Measurements from ENCODE around the gene ADTRP. TPM values are rescaled to one million over a fixed set of nuclear protein-coding genes. Genes with fewer than 3 reads are reported as not detected.

Gene ADTRP
- total and polyA plus RNA-seq, 10 of the 15 experiments (the other 5 are each of a cell fraction or from before 2014, with no cell fraction given) = 0.10 to 2.6 (median 2.1) TPM

DNA sequence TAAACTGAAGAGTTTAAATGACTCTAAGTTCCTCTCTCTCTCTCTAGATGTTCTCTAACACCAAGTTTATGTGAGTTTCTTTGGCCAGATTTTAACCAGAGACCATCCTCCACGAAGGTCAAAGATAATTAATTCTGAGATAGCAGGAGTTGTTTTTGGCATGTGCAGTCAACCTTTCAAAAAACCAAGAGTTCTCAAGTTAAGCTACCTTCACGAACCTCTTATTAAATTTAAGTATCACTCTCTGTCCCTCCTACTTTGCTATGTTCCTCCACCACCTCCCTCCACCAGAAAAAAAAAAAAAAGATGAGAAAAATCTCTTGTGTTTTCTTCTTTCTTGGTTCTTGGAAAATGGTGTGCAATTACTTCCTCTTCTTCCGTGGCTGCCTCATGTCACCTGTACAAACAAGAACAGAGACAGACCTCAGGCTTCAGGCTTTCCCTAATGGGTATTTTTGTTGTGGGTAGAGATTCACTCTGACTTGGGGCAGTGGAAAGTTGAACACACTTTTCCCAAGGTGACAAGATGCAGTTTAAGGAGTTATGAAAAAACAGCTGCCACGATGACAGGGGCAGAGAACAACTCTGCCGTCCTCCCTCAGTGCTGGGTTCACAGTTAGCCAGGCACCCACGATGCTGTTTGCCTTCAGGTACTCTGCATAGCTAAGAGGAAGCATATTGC, 64.3 kb downstream of the ADTRP start:
- no peaks in the 10 kb centered on the region for H4K20me1 ChIP-seq (ENCODE audit: control insufficient read depth, insufficient read depth)
- SMC1A ChIA-PET (ENCODE audit: uncharacterized antibody, unreplicated experiment) = interaction anchor here (0.6 to 9.7 kb wide), 27 partner anchors 8 to 888 kb away, joined by 3 to 151 read pairs (median 3); partner anchors contain the start of gene EDN1
- no peaks in the 10 kb centered on the region; the same call in 1 of the 2 replicates for H3K79me2 ChIP-seq (ENCODE audit: control insufficient read depth, insufficient read depth, low read length)
- ATAC-seq (peak; percentile 55), DNase-seq (ENCODE audit: low read depth, low spot score) (peak; percentile 79), FAIRE-seq (no peak)
- no peaks in the 10 kb centered on the region for H3K36me3 ChIP-seq (ENCODE audit: control insufficient read depth in 2 of 2, insufficient read depth in 2 of 2, low read length in 1 of 2)
- RAD21 ChIA-PET (ENCODE audit: unreplicated experiment) = interaction anchor here (0.8 to 7.4 kb wide), 22 partner anchors 8 to 656 kb away, joined by 3 to 117 read pairs (median 4); partner anchors contain the start of genes EDN1 and HIVEP1
- in situ Hi-C loops (cut with MboI) = loop anchor here (5.0 to 25.0 kb wide), 2 partner anchors 118 to 298 kb away; partner anchors contain the start of gene HIVEP1
- WGBS (ENCODE audit: insufficient coverage, insufficient replicate concordance, low lambda C conversion rate, missing lambda C conversion rate) = under 1% methylated on average over 6 of the region's 6 CpGs
- peak overlapping the region; percentile 46 for H3K4me2 ChIP-seq (ENCODE audit: control insufficient read depth, insufficient read depth)
- POLR2A ChIA-PET = interaction anchor here (0.5 to 7.8 kb wide), 12 partner anchors 9 to 656 kb away, joined by 3 to 69 read pairs (median 6); partner anchors contain the start of gene HIVEP1
- CTCF ChIA-PET = interaction anchor here (0.5 to 6.3 kb wide), 12 partner anchors 8 to 576 kb away, joined by 3 to 56 read pairs (median 4); partner anchors contain the start of gene EDN1
- intact Hi-C loops (cut with micrococcal nuclease; ENCODE audit: unreplicated experiment) = loop anchor here (1.0 to 5.0 kb wide), 6 partner anchors 9 to 643 kb away; partner anchors contain the start of genes EDN1 and HIVEP1
- TSS peak; percentile 51 for BruUV-seq (replicated peaks)
- H3K4me1 ChIP-seq (ENCODE audit: control insufficient read depth, insufficient read depth, low read length) = peaks cover 45% of the 10 kb centered on the region
- H3K9ac ChIP-seq (ENCODE audit: control insufficient read depth, insufficient read depth, low read length) = peak overlapping the region; percentile 11; the same call in 1 of the 2 replicates
- H3K27ac ChIP-seq (ENCODE audit: control insufficient read depth, insufficient read depth) = peak overlapping the region; percentile 75
- H2AFZ ChIP-seq (ENCODE audit: control insufficient read depth, low read depth, low read length) = peak overlapping the region; percentile 49
- no peak overlapping the region; the same call in 1 of the 2 replicates for H3K4me3 ChIP-seq
- no peaks in the 10 kb centered on the region for H3K27me3 ChIP-seq (replicated peaks in 1 of 2; ENCODE audit: control insufficient read depth in 2 of 2, insufficient read depth in 2 of 2, low read length in 1 of 2)
- H3K9me3 ChIP-seq (replicated peaks; ENCODE audit: control insufficient read depth, insufficient read depth, low read length) = no peaks in the 10 kb centered on the region; the same call in 2 of the 3 replicates
- TF ChIP-seq E2F8 (IDR thresholded peaks at IDR 0.05; ENCODE audit: low read depth, partially characterized antibody) (no peak), SMARCA5 (IDR thresholded peaks at IDR 0.05) (peak; percentile 75), POLR2A (IDR thresholded peaks at IDR 0.05; ENCODE audit: low read depth, low read length) (peak; percentile 32; the same call in 1 of the 2 replicates), ZNF24 (IDR thresholded peaks at IDR 0.05) (0 out of 2 replicates have a peak, but pooled peaks have one; percentile 18), GATAD2B (conservative IDR thresholded peaks at IDR 0.05; ENCODE audit: low read depth) (peak; percentile 45; the same call in 1 of the 2 replicates), ZNF207 (IDR thresholded peaks at IDR 0.05; ENCODE audit: borderline replicate concordance) (0 out of 2 replicates have a peak, but pooled peaks have one; percentile 31), RUNX3 (IDR thresholded peaks at IDR 0.05; ENCODE audit: low read length) (peak; percentile 77), POLR2AphosphoS5 (IDR thresholded peaks at IDR 0.05; ENCODE audit: low read length) (0 out of 2 replicates have a peak, but pooled peaks have one; percentile 3), SIX5 (IDR thresholded peaks at IDR 0.05; ENCODE audit: low read depth, low read length, severe bottlenecking) (no peak), EED (IDR thresholded peaks at IDR 0.05; ENCODE audit: low read depth) (peak; percentile 78), SIN3A (IDR thresholded peaks at IDR 0.05; ENCODE audit: low read depth, low read length) (no peak), MEF2A (IDR thresholded peaks at IDR 0.05; ENCODE audit: insufficient read depth, low read depth, low read length) (peak; percentile 77), NBN (IDR thresholded peaks at IDR 0.05) (peak; percentile 52; the same call in 1 of the 2 replicates), PKNOX1 (IDR thresholded peaks at IDR 0.05) (peak; percentile 17; the same call in 1 of the 2 replicates), POU2F2 (IDR thresholded peaks at IDR 0.05; ENCODE audit: borderline replicate concordance, low read depth, low read length) (peak; percentile 52; the same call in 1 of the 3 replicates), ZNF274 (IDR thresholded peaks at IDR 0.05; ENCODE audit: insufficient read depth, insufficient read length) (no peak), SMC3 (IDR thresholded peaks at IDR 0.05; ENCODE audit: borderline replicate concordance, low read length) (peak; percentile 23; the same call in 1 of the 2 replicates), MTA2 (IDR thresholded peaks at IDR 0.05; ENCODE audit: low read depth) (peak; percentile 54; the same call in 1 of the 2 replicates), SP1 (IDR thresholded peaks at IDR 0.05; ENCODE audit: low read depth, low read length) (no peak), CHD2 (IDR thresholded peaks at IDR 0.05; ENCODE audit: borderline replicate concordance, low read depth, low read length) (0 out of 2 replicates have a peak, but pooled peaks have one; percentile 40), CREM (IDR thresholded peaks at IDR 0.05; ENCODE audit: low read depth) (peak; percentile 28; the same call in 1 of the 2 replicates), BCL11A (IDR thresholded peaks at IDR 0.05; ENCODE audit: low read depth, low read length) (0 out of 2 replicates have a peak, but pooled peaks have one; percentile 37)
